Muscle of arm (tissue), 12 donors: ENCODE data around the gene CHRM4. TPM values are rescaled to one million over a fixed set of nuclear protein-coding genes. Genes with fewer than 3 reads are reported as not detected.

Source experiments
- DNase-seq: peaks from one replicate; pipeline ENCODE4 v3.0.0-alpha.2; 2013
- polyA plus RNA-seq, 12 donors: library from polyadenylated mRNA; unstranded; fragments of 120-200 nt; gene quantifications; one replicate each; pipeline ENCODE4 v1.2.1, GENCODE V29; 2013; ENCODE audit not compliant: insufficient read length in 12 of 12

The CHRM4 gene
- polyA plus RNA-seq, 12 donors, result 0.10 to 0.11 TPM; not detected in 10

DNA sequence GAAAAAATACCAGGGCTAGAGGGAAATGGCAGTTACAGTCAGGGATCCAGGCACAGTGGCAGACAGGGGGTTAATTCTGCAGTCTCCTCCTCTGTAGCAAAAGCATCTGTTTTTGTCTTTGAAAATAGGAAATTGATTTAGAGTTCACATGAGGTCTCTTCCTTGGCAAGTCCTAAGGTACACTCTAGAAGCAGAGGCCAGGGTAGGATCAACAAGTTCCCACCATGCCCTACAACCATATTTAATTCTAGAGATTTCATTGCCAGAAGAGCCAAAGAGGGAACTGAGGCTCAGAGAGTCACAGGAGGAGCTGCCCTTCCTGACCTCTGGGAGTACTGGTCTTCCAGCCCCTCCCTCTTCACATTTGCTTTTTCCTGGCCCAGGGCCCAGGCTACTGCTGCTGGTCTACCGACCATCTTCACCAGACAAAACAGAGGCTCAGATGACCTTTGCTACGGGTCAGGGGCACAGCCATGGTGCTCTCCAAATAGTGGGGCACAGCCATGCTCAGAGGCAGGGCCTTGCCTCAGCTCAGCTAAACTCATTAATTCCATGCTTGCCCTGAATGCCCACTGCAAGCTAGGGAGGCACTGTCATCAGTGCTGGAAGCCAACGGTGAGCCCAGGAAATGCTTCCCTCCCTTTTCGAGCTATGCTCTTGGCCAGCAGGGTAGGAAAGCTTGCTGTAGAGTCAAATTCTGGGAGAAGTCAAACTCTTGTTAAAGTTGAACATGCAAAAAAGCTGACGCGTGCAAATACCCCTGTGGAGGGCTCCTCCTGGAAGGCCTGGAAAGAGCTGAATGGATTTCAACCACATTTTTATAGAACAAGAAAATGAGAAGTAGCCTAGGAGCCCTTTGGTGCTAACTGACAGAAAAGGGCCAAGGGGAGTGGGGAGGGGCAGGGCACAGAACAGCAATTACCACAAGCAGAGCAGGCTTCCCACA is 11.7 kb upstream of the CHRM4 start:
- no peak for DNase-seq

DNA sequence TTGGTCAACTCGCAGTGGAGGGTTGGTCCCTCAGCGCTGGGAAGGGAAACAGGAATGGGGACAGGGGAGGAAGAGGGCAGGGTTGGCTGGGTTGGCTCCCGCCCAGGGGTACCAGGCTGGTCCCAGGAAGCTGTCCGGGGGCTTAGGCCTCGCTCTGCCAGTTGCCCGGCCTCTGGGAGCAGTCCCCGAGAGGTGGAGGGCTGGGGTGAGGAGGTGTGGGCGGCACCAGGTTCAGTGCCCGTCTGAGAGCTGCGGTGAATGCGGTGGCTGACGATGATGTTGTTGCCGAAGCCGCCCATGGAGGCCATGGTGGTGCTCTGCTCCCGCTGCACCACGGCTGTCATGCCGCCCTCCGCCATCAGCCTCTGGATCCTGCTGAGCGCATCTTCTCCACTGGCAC is 6.0 kb upstream of the CHRM4 start:
- DNase-seq, result no peak

DNA sequence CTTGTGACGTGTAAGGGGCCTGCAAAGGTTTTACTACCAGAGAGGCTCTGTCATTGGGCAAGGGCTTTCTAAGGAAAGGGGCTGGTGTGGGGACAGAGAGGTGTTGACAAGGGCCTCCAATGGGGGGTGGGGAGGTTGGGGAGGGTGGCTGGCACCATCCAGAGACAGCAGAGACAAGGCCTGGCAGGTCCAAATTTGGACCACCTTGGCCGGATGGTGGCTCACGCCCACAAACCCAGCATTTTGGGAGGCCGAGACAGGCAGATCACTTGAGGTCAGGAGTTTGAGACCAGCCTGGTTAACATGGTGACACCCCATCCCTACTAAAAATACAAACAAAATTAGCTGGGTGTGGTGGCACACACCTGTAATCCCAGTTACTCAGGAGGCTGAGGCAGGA is 2.2 kb upstream of the CHRM4 start:
- DNase-seq, result no peak

DNA sequence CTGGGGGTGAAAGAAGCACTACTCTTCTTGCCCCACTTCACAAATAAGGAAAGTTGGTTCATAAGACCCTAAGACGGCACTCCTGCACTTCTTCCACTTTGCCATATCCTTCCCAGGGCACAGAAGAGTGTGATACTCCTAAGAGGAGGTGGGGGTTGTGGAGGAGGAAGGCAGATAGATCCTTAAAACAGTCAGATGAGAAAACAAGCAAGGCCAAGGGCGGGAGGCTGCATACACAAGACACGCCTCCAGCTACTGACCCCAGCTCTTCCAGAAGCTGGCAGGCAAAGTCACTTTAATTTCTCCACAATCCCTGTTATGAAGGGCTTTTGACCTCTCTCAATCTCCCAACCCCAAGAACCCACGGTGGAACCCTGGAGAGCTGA is 1.6 kb upstream of the CHRM4 start:
- DNase-seq, result no peak

DNA sequence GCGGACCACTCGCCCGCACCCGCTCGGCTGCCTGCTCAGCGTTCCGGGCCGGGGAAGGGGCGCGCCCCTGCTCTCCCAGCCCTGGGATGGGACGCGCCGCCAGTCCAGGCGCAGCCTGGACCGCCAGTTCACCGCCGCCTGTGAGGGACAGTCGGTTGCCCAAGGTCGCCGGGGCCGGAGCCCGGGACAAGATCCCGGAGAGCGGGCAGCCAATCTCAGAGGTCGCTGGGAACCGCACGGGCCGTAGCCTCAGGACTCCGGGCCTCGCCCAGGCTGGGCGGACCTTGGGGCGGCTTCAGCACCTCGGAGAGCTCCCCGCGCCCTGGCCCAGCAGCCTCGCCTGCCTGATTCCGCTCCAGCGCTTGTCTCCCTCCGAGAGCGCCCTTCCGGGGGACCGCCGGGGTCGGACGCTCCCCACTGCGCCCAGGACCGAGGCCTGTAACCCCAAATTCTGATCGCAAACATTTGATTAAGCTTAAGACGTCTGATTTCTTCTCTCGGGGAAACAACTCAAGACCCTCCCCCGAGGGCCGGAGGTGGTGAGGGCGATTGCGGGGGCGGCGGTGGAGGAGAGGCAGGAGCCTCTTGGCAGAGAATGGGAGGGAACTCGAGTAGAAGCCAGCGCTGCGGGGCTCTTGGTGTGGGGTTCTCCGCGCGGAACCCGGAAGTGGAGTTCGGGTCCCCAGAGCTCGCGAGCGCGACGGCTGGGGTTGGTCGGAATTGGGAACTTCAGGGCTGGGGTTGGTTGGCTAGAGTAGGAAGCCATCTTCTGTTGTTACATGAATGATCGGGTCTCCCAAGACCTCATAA is 1.1 kb upstream of the CHRM4 start:
- peak; percentile 88 for DNase-seq

DNA sequence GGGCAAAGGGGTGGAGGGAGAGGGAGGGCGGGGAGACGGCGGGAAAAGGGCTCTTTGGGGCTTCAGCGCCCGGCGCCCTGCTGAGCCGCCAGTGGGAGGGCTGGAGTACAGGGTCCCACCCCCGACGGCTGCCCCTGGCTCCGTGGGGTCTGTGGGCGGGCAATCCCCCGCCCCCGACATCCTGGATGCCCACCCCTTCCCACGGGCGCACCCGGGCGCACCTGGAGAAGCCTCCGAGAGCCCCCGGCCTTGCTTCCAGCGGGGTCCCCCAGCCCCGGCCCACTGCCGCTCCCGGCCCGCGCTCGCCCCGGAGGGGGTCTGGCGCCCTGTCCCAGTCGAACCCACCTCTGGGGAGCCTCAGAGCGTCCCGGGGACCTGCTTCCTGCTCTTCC is 394 bp downstream of the CHRM4 start:
- no peak for DNase-seq

DNA sequence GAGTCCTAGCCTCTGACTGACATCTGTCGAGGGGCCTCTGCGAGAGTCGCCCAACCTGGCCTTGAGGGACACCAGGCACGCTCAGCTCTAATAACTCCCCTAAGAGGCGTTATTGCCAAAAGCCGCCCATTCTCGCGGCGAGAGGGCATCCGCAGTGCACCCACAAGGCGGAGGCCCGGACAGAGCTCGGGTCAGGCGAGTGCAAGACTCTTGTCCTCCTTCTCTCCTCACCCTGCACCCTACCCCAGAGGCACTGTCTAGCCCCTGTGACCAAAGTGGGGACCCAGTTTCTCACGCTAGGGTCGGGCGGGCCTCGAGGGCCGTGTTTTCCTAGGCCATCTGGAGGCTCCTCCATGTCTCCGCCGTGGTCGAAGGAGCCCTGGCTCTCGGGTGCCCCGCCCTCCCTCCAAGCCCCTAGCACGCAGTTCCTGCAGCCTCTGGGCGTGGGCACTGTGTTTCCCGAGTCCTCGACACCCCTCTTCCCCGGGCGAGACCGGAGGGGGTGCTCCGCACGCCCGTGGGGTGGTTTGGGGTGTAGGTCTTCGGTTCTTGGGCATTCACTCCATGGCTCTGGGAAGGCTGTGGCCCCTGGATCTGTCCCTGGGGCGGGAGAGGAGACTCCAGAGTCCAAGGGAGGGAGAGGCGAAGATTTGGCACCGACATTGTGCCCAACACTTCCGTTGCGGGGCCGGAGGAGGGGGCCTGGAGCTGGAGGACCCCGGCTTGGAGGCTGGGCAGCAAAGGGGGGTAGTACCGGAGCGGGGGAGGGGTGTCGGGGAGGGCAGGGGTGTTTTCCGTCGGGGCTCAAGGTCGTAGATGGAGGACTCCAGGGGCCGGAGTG is 1.0 kb downstream of the CHRM4 start:
- DNase-seq, result no peak

DNA sequence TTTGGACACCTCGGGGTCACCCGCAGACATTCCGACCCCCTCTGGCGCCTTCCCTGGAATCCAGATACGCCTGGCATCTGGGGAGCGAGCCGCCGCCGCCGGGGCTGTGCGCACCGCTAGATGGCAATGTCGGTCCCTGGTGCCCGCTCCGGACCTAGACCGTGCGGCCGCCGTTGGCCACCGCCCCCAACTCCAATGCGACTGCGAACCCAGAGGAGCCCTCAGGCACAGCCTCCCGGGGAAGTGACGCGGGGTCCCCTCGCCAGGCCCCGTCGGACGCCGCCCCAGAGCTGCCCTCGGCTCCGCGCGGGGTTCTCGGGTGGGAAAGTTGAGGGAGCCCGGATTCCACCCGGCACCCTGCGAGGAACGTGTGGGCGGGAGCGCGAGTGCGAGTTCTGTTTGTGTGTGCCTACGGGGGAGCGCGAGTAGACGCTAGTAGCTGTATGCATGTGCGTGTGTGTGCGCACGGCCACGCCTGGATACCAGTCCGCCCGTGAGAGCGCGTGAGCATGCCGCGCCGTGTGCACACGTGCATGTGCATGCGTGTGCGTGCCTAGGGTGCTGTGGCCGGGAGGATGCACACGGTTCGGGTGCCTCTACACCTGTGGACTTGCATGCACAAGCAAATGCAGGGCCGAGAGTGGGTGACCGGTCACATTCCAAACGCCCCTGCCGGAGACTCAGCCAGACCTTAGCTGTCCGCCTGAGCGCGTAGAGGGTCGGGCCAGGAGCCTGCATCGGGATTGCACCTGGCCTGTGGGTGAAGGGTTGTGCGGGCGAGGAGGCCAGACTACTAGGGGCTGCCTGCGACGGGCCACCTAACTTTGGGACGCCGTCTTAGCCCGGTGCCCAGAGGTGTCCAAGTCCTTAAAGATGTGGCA is 1.9 kb downstream of the CHRM4 start:
- DNase-seq, result no peak

DNA sequence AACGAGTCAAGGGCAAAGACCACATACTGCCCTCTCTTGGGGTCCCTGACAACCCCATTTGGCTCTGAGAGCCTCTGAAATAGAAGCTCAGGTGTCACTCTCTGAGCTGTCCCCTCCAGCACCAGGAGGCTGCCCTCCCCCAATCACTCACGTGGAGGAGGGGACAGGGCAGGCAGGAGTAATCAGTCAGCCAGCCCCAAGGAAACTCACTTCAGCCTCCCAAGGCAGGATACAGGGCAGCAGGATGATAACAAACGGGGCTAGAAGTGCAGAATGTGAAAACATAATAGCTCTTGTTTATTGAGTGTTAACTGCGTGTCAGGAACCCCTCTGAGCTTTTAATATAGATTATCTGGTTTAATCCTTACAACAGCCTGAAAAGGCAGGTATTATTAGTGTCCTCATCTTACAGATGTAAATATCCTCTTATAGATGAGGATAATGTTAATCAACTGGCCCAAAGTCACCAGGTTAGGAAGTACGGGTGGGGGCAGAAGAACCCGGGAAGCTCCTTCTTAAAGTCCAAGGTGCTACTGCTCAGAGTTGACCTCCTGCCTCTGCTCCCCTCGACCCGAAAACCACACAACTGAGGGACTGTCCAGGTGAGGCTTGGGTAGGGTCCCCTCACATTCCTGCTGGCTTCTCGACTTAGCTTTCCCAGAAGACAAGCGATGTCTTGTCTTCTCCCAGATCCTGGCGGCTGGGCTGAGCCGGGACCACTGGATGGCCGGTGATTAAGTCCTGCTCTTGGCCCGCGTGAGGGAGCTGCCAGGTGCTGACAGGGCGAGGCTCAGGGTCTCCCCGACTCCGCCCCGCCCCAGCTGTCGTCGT is 2.7 kb downstream of the CHRM4 start:
- no peak for DNase-seq

DNA sequence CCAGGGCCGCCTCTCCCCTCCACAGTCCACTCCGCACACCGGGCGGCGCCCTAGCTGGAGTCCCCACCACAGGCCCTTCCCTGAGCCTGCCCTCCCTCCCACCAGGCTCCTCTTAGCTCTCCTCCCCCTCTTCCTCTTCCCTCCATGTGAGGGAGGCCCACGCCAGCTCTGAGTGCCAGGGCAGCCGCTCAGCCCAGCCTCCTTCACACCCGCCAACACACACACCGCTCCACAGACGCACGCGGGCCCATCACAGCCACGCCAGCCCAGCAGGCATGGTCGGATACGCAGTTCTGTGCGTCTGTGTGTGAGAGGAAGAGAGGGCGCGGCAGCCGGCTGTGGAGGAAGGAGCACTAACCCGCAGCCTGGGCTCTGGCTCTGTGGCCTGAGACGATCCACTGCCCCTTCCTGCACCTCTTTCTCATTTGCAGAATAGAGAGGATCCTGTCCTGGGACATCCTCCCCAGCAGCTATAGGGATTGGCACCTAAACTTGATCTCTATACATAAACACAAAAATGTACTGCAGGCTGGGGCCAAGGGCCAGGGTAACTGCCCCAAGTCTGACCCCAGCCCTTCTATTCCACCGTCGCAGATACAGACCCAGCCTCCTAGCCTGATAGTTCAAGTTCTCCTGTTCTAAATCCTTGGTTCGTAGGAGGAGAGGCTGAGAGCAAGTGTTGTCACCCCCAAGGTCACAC is 3.5 kb downstream of the CHRM4 start:
- DNase-seq, result no peak

DNA sequence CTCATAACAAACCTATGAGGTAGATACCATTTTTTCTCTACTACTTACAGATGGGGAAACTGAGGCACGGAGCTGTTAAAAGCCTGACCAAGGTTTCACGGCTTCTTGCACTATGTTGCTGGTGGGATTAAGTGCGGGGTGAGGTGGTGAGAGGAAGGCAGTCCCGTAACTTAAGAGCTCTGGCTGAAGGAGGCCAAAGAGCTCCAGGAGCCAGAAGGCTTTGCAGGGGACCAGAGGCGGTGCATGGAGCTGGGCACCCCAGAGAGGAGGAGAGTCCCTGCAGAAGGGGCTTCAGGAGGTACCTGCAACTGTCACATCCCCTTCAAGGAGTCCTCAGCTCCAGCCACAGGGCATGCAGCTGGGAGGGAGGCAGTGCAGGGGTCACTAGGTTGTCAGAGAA is 4.1 kb downstream of the CHRM4 start:
- DNase-seq, result no peak

DNA sequence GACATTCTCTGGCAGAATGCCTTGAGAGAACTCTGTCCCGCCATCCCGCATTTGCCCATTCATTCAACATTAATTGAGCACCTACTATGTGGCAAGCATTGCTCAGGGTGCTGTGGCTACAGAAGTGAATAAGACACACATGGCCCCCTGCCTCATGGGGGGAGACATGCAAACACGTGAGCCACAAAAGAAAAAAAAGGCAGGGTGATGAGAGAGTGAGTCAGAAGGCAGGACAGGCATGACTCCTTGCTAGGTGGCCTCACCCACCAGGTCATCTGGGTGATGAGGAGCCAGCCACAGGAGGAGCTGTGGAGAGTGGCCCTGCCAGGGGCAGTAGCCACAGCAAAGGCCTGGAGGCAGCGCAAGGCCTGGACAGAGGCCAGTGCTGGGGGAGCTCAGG is 4.9 kb downstream of the CHRM4 start:
- no peak for DNase-seq

DNA sequence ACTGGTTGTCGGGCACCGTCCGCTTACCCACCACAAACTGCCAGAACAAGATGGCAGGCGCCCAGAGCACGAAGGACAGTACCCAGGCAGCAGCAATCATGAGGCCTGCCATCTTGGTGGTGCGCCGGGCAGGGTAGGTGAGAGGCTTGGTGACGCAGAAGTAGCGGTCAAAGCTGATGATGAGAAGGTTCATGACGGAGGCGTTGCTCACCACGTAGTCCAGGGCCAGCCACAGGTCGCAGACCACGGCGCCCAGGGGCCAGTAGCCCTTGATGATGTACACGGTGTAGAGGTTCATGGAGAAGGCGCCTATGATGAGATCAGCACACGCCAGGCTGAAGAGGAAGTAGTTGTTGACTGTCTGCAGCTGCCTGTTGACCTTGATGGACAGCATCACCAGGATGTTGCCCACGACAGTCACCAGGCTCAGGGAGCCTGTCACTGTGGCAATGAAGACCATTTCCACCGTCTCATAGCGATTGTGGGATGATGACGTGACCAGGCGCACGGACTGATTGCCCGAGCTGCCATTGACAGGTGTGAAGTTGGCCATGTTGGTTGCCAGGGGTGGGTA is 5.5 kb downstream of the CHRM4 start:
- DNase-seq, result no peak

DNA sequence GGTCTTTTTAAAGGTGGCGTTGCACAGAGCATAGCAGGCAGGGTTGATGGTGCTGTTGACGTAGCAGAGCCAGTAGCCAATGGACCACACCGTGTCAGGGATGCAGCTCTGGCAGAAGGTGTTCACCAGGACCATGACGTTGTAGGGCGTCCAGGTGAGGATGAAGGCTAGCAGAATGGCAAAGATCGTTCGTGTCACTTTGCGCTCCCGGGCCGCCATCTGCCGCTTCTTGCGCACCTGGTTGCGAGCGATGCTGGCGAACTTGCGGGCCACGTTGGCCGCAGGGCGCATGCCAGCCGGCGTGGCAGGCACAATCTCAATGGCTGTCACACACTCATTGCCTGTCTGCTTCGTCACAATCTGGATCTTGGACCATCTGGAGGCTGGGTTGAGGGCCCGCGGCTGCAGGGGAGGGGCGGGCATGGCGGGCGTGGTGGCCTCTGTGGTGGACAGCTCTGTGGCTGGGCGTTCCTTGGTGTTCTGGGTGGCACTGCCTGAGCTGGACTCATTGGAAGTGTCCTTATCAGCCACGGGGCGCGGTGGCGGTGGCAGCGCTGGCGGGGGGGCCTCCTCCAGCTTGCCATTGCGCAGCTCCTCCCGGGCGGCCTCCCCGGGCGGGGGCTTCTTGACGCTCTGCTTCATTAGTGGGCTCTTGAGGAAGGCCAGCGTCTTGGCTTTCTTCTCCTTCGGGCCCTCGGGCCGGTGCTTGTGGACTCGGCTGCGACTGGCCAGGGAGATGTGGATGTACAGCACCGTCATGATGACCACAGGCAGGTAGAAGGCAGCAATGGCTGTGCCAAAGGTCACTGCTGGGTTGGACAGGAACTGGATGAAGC is 6.2 kb downstream of the CHRM4 start:
- DNase-seq, result no peak

DNA sequence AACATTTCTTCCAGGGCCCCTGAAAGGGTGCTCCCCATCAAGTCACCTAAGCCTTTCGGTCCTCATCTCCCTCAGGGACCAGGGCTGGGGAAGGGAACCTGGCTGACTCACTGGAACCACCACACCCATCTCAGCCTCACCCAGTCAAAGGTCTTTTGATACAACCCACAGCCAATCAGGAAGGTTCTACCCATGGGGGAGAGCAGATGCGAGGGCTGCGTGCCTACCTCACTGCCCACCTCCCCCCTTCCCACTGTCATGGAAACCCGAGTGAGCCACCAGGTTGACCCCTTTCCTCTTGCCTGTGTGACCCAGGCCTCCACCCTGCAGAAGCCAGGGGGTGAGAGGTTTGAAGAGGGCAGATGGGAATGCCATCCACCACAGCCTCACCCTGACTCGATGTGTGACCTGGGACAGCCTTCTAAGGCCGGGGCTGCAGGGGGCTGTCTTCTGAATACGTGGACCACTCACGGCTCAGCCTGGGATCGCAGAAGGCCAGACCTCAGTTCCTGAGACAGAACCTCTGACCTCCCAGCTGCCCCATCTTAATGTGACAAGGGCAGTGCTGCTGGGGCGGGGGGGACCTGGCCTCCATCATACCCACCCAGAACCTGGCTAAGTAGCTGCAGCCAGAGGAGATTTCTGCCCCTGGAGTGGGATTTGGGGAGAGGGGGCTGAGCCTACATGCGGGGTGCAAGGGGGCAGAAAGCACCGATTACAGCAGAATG is 7.4 kb downstream of the CHRM4 start:
- no peak for DNase-seq

DNA sequence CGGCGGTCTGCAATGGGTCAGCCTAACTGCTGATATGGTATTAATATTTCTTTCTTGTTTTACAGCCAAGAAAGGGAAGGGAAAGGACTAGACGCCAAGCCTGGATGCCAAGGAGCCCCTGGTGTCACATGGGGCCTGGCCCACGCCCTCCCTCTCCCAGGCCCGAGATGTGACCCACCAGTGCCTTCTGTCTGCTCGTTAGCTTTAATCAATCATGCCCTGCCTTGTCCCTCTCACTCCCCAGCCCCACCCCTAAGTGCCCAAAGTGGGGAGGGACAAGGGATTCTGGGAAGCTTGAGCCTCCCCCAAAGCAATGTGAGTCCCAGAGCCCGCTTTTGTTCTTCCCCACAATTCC is 8.2 kb downstream of the CHRM4 start:
- DNase-seq, result no peak

DNA sequence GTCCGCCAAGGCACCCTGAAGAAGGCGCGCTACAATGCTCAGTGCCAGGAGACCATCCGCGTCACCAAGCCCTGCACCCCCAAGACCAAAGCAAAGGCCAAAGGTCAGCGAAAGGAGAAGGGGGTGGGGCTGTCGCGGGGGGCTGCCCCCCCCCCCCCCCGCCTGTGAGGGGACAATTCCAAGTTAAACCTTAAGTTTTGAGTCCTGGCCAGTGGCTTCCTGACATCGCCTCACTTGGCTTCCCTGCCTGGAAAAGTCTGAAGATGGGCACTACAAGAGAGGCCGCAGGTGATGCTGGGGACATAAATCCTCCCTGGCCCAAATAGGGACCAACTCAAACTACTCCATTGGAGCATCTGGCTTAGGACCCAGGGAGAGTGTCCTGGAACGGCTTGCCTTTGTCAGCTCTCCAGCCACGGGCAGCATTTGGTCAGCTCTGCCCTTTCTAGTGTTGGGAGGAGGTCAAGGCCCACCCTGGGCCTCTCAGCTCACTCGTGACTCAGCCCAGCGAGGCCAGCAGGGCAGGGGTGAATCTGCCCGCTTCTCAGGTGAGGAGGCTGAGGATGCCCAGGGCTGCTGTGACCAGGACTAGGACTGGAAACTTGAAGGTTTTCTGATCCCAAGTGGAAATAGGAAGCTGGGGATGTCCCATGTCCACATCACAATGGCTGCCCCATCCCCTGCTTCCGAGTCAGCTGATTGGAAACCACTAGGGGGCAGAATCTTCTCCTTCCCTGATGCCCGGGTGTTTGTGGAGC is 8.8 kb downstream of the CHRM4 start:
- no peak for DNase-seq
